Colonic mucosa (tissue), 4 donors: Measurements from ENCODE around the gene DIPK1C. TPM values are rescaled to one million over a fixed set of nuclear protein-coding genes. Genes with fewer than 3 reads are reported as not detected.

Source experiments
- DNase-seq: peaks from one replicate; pipeline ENCODE4 v3.0.0-alpha.2; 2020
- H3K27ac ChIP-seq: fragments of 200-600 bp; one replicate; pipeline ENCODE4 v1.8.0; 2021
- H3K27me3 ChIP-seq: fragments of 200-600 bp; one replicate; pipeline ENCODE4 v1.8.0; 2021
- H3K36me3 ChIP-seq: fragments of 200-600 bp; one replicate; pipeline ENCODE4 v1.8.0; 2021
- H3K4me1 ChIP-seq: fragments of 200-600 bp; one replicate; pipeline ENCODE4 v1.8.0; 2021; ENCODE audit warnings: mild to moderate bottlenecking
- H3K4me3 ChIP-seq: fragments of 200-600 bp; one replicate; pipeline ENCODE4 v1.8.0; 2021
- H3K9ac ChIP-seq, 2 donors: one replicate each; pipeline ENCODE4 v1.7.0; 2013; ENCODE audit warnings: control low read depth in 2 of 2, low read depth in 2 of 2, low read length in 2 of 2
- H3K9me3 ChIP-seq: fragments of 200-600 bp; one replicate; pipeline ENCODE4 v1.8.0; 2021
- intact Hi-C: fragments of 100-400 bp; cut with DNase I; formaldehyde crosslinking; loops from one replicate; pipeline ENCODE4 v1.14.1; 2022
- total RNA-seq, 2 donors: library from RNA; stranded (reverse); fragmentation: NEBNext Ultra II Directional in 1 of 2; extraction: Animal tissue kit (Norgen Biotek cat#: 25700) in 1 of 2; gene quantifications; one replicate each; pipeline ENCODE4 v1.2.1, GENCODE V29; 2021
- TF ChIP-seq, protein P1 (sequence below): fragments of 200-600 bp; IDR thresholded peaks from one replicate; pipeline ENCODE4 v1.8.0; 2022; ENCODE audit warnings: antibody characterized with exemption, mild to moderate bottlenecking
- donor health status: healthy.
- donor health status: DM: no; HTN: no; CAD: no.
- donor health status: DM: no; HTN: no; CAD: no.

Gene DIPK1C
- total RNA-seq, 2 donors from 2014 or later: 0.24 TPM; not detected in 1

DNA sequence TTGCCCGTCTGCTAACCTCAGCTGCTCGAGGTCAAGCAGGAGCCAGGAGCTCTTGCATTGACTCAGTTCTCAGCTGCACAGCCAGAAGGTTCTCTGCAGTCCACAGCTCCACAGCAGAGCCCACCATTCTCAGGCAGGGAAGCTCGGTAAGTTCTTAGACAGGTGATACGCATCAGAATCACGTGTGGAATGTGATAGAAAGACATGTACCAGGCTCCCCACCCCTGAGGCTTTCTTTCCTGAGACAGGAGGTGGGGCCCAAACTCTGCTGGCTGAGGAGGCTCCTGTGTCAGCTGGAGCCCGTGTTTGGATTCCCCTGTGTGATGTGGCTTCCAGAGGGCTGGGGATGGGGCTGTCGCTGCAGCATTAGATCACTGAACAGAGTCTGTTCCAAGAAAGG lies 28.0 kb downstream of the DIPK1C start:
- no peak for DNase-seq
- intact Hi-C loops: no loop called here
- TF ChIP-seq, protein P1, sequence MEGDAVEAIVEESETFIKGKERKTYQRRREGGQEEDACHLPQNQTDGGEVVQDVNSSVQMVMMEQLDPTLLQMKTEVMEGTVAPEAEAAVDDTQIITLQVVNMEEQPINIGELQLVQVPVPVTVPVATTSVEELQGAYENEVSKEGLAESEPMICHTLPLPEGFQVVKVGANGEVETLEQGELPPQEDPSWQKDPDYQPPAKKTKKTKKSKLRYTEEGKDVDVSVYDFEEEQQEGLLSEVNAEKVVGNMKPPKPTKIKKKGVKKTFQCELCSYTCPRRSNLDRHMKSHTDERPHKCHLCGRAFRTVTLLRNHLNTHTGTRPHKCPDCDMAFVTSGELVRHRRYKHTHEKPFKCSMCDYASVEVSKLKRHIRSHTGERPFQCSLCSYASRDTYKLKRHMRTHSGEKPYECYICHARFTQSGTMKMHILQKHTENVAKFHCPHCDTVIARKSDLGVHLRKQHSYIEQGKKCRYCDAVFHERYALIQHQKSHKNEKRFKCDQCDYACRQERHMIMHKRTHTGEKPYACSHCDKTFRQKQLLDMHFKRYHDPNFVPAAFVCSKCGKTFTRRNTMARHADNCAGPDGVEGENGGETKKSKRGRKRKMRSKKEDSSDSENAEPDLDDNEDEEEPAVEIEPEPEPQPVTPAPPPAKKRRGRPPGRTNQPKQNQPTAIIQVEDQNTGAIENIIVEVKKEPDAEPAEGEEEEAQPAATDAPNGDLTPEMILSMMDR: no peak
- Histone ChIP-seq H3K4me1 (no peaks in the 10 kb centered on the region), H3K9ac (no peak overlapping the region), H3K9me3 (no peaks in the 10 kb centered on the region), H3K4me3 (no peak overlapping the region), H3K27ac (no peak overlapping the region), H3K27me3 (no peaks in the 10 kb centered on the region), H3K36me3 (no peaks in the 10 kb centered on the region)

DNA sequence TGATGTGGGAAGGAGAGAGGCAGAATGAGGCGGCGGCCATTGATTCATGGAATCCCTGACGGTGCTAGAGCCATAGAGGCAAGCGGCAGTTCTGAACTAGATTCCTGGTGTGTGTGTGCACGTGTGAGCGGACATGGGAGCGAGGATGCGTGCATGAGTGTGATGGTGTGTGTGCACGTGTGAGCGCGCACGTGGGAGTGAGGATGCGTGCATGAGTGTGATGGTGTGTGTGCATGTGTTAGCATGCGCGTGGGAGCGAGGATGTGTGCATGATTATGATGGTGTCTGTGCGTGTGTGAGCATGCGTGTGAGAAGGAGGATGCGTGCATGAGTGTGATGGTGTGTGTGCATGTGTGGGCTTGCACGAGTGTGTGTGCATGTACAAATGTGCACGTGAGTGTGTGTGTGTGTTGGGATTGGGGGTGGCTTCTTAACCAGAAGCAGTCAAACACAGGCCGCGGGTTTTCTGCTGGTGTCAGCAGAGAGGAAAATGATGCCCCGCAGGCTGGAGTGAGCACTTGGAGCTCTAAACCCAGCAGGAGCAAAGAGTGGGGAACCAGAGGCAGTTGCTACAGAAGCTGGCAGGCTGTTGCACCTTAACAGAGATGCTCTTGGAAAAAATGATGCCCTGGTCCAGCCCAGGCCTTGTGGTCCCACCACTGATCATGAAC lies 29.5 kb downstream of the DIPK1C start:
- intact Hi-C loops: no loop called here
- Histone ChIP-seq H3K27me3 (no peaks in the 10 kb centered on the region), H3K9ac (no peak overlapping the region), H3K9me3 (no peaks in the 10 kb centered on the region), H3K27ac (no peak overlapping the region), H3K36me3 (no peaks in the 10 kb centered on the region), H3K4me1 (no peaks in the 10 kb centered on the region), H3K4me3 (no peak overlapping the region)
- DNase-seq: no peak
- TF ChIP-seq, protein P1: no peak

DNA sequence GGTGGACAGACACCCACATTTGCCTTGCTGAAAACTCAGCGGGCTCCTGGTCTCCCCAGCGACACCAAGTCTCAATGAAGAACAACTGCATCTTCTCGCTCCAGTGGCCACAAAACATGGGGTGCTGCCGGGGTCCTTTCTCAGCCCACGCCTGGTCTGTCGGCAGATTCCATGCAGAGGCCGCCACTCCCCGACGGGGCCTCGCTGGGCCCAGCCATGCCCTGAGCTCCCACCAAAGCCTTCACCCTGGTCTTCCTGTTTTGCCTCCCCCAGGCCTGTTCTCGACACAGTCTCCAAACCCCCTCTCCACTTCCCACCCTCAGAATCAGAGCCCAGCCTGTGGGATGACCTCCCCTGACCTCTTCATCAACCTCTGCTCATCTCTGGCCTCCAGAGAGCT lies 31.2 kb downstream of the DIPK1C start:
- DNase-seq: no peak
- Histone ChIP-seq H3K4me1 (no peaks in the 10 kb centered on the region), H3K27me3 (no peaks in the 10 kb centered on the region), H3K27ac (no peak overlapping the region), H3K36me3 (no peaks in the 10 kb centered on the region), H3K9ac (no peak overlapping the region), H3K9me3 (no peaks in the 10 kb centered on the region), H3K4me3 (no peak overlapping the region)
- TF ChIP-seq, protein P1: no peak
- intact Hi-C loops: no loop called here

DNA sequence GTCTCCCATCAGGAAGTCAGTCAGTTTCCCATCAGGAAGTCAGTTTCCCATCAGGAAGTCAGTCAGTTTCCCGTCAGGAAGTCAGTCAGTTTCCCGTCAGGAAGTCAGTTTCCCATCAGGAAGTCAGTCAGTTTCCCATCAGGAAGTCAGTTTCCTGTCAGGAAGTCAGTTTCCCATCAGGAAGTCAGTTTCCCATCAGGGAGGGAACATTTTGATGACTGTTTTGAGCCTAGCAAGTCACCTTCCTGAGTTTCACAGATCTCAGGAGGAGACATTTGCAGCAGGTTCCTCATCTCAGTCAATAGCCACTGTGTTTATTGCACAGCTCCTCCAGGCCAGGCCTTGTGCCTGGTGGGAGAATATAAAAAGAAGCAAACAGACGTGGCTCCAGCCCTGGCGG lies 31.9 kb downstream of the DIPK1C start:
- no peak overlapping the region for H3K27ac ChIP-seq
- H3K9me3 ChIP-seq: no peaks in the 10 kb centered on the region
- no peak for DNase-seq
- H3K4me1 ChIP-seq: no peaks in the 10 kb centered on the region
- no peak overlapping the region for H3K4me3 ChIP-seq
- H3K36me3 ChIP-seq: no peaks in the 10 kb centered on the region
- intact Hi-C loops: no loop called here
- H3K27me3 ChIP-seq: no peaks in the 10 kb centered on the region
- TF ChIP-seq, protein P1: no peak
- H3K9ac ChIP-seq: no peak overlapping the region

DNA sequence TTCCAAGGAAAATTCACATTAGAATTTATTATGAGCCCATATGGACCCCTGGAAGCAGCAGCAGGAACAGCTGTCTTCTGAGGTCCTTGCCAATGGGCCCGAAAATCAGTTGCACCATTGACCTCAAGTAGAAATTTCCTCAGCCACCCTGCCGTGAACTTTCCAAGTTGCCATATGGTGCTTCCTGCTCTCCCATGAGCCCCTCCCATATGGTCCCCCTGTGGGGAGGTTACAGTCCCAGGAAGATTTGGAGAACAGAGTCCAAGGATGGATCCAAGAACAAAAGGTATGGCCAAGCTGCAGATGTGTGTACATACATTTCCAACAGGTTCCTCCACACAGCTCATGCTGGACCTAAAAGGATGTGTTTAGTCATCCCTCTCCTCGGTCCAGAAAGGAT lies 34.6 kb downstream of the DIPK1C start:
- Histone ChIP-seq H3K4me3 (no peak overlapping the region), H3K27me3 (no peaks in the 10 kb centered on the region), H3K9me3 (no peaks in the 10 kb centered on the region), H3K27ac (no peak overlapping the region), H3K4me1 (no peaks in the 10 kb centered on the region), H3K36me3 (no peaks in the 10 kb centered on the region), H3K9ac (no peak overlapping the region)
- TF ChIP-seq, protein P1: no peak
- no peak for DNase-seq
- intact Hi-C loops: no loop called here
